Stimulated activated naive B cell treated with anti-CD40 and anti-IgM and Interleukin-4, amounts not matched to agents 10 μg/mL and 1 μg/mL and 100 μg/mL, for 72 hours (primary cell): ENCODE measurements around the gene LRRC26.
A peak's percentile ranks its signal among the peaks of the same experiment; 100 is the strongest.

Experiments
- ATAC-seq, 2 donors: fragments of 150-1000 bp; cut with Tn5 transposase; replicated peaks; 2 replicates each; pipeline ENCODE4 v1.10.0; 2021; ENCODE audit warnings: moderate library complexity in 1 of 2
- DNase-seq: peaks from one replicate; pipeline ENCODE4 v3.0.0; 2021
- H3K27ac Mint-ChIP-seq: one replicate; pipeline ENCODE4 v1.8.0; 2022; ENCODE audit warnings: mild to moderate bottlenecking, mixed read lengths
- H3K27me3 Mint-ChIP-seq, 2 donors: one replicate each; pipeline ENCODE4 v1.8.0; 2022; ENCODE audit warnings: mixed read lengths in 2 of 2
- H3K36me3 Mint-ChIP-seq, 2 donors: one replicate each; pipeline ENCODE4 v1.8.0; 2022; ENCODE audit warnings: mixed read lengths in 2 of 2, mild to moderate bottlenecking in 1 of 2
- H3K4me1 Mint-ChIP-seq, 2 donors: one replicate each; pipeline ENCODE4 v1.8.0; 2022; ENCODE audit warnings: mixed read lengths in 2 of 2, mild to moderate bottlenecking in 1 of 2
- H3K4me3 Mint-ChIP-seq, 2 donors: one replicate each; pipeline ENCODE4 v1.8.0; 2022; ENCODE audit warnings: mild to moderate bottlenecking in 2 of 2, mixed read lengths in 2 of 2, moderate library complexity in 1 of 2
- H3K9me3 Mint-ChIP-seq, 2 donors: one replicate each; pipeline ENCODE4 v1.8.0; 2022; ENCODE audit warnings: mixed read lengths in 2 of 2, mild to moderate bottlenecking in 1 of 2

LRRC26 gene

GRCh38 chr9:137183980-137184595, 14.2 kb upstream of the LRRC26 start:
- no peak overlapping the region for H3K27ac Mint-ChIP-seq
- H3K4me3 Mint-ChIP-seq = no peak overlapping the region

GRCh38 chr9:137182836-137183235, 13.0 kb upstream of the LRRC26 start:
- DNase-seq (no peak), ATAC-seq (no peak)
- Mint-ChIP-seq H3K27me3 (no peaks in the 10 kb centered on the region), H3K36me3 (peaks cover 33 to 58% of the 10 kb centered on the region in 2 donors), H3K9me3 (no peaks in the 10 kb centered on the region), H3K4me1 (peaks cover 20 to 36% of the 10 kb centered on the region in 2 donors), H3K4me3 (no peak overlapping the region), H3K27ac (no peak overlapping the region)

More at GRCh38 chr9:137183980-137184595, 14.2 kb upstream of the LRRC26 start:
- H3K36me3 Mint-ChIP-seq = peaks cover 31 to 56% of the 10 kb centered on the region in 2 donors
- DNase-seq (no peak), ATAC-seq (no peak)
- peaks cover 23 to 44% of the 10 kb centered on the region in 2 donors for H3K4me1 Mint-ChIP-seq
- H3K27me3 Mint-ChIP-seq = no peaks in the 10 kb centered on the region
- H3K9me3 Mint-ChIP-seq = no peaks in the 10 kb centered on the region

- H3K4me1 Mint-ChIP-seq = peaks cover 12 to 24% of the 10 kb centered on the region in 2 donors
- no peak for ATAC-seq
- no peaks in the 10 kb centered on the region for H3K9me3 Mint-ChIP-seq
- DNase-seq = no peak
- peaks cover 35 to 60% of the 10 kb centered on the region in 2 donors for H3K36me3 Mint-ChIP-seq
- no peaks in the 10 kb centered on the region for H3K27me3 Mint-ChIP-seq
- H3K4me3 Mint-ChIP-seq = no peak overlapping the region
- H3K27ac Mint-ChIP-seq = no peak overlapping the region
Measured at GRCh38 chr9:137181680-137182079, 11.8 kb upstream of the LRRC26 start.

GRCh38 chr9:137180491-137180890, 10.6 kb upstream of the LRRC26 start:
- no peaks in the 10 kb centered on the region for H3K27me3 Mint-ChIP-seq
- DNase-seq (no peak), ATAC-seq (no peak)
- peaks cover 37 to 58% of the 10 kb centered on the region in 2 donors for H3K36me3 Mint-ChIP-seq
- no peak overlapping the region for H3K27ac Mint-ChIP-seq
- H3K9me3 Mint-ChIP-seq = no peaks in the 10 kb centered on the region
- H3K4me3 Mint-ChIP-seq = no peak overlapping the region
- H3K4me1 Mint-ChIP-seq = peaks cover 10 to 19% of the 10 kb centered on the region in 2 donors

GRCh38 chr9:137179761-137180160, 9.9 kb upstream of the LRRC26 start:
- ATAC-seq = no peak
- H3K36me3 Mint-ChIP-seq = peaks cover 37 to 55% of the 10 kb centered on the region in 2 donors
- DNase-seq = no peak
- no peak overlapping the region for H3K27ac Mint-ChIP-seq
- no peak overlapping the region for H3K4me3 Mint-ChIP-seq
- no peaks in the 10 kb centered on the region for H3K9me3 Mint-ChIP-seq
- H3K27me3 Mint-ChIP-seq = no peaks in the 10 kb centered on the region
- peaks cover 8 to 15% of the 10 kb centered on the region in 2 donors for H3K4me1 Mint-ChIP-seq

GRCh38 chr9:137178939-137179630, 9.2 kb upstream of the LRRC26 start:
- no peak for DNase-seq
- Mint-ChIP-seq H3K9me3 (no peaks in the 10 kb centered on the region), H3K27ac (no peak overlapping the region)

GRCh38 chr9:137178201-137178938, 8.5 kb upstream of the LRRC26 start:
- Mint-ChIP-seq H3K4me3 (no peak overlapping the region), H3K27ac (no peak overlapping the region), H3K4me1 (peaks cover 2 to 6% of the 10 kb centered on the region in 2 donors), H3K36me3 (peaks cover 26 to 41% of the 10 kb centered on the region in 2 donors), H3K27me3 (peaks cover 0 to 1% of the 10 kb centered on the region in 2 donors), H3K9me3 (no peaks in the 10 kb centered on the region)
- no peak for DNase-seq
- ATAC-seq = no peak

More at GRCh38 chr9:137178939-137179630, 9.2 kb upstream of the LRRC26 start:
- Mint-ChIP-seq H3K4me1 (peaks cover 2 to 9% of the 10 kb centered on the region in 2 donors), H3K4me3 (no peak overlapping the region), H3K36me3 (peaks cover 33 to 48% of the 10 kb centered on the region in 2 donors), H3K27me3 (no peaks in the 10 kb centered on the region)
- no peak for ATAC-seq

- peak; percentile 61 to 72 for ATAC-seq
Measured at GRCh38 chr9:137176302-137177182, 6.7 kb upstream of the LRRC26 start.

GRCh38 chr9:137175345-137175961, 5.6 kb upstream of the LRRC26 start:
- Mint-ChIP-seq H3K4me1 (peaks cover 7 to 18% of the 10 kb centered on the region in 2 donors), H3K27ac (no peak overlapping the region), H3K4me3 (no peak overlapping the region), H3K27me3 (peaks cover 11 to 13% of the 10 kb centered on the region in 2 donors), H3K36me3 (peaks cover 19 to 23% of the 10 kb centered on the region in 2 donors), H3K9me3 (no peaks in the 10 kb centered on the region)
- DNase-seq (no peak), ATAC-seq (no peak)

More at GRCh38 chr9:137176302-137177182, 6.7 kb upstream of the LRRC26 start:
- H3K36me3 Mint-ChIP-seq = peaks cover 19 to 29% of the 10 kb centered on the region in 2 donors
- DNase-seq = no peak
- peaks cover 2 to 7% of the 10 kb centered on the region in 2 donors for H3K27me3 Mint-ChIP-seq
- no peaks in the 10 kb centered on the region for H3K9me3 Mint-ChIP-seq
- H3K4me1 Mint-ChIP-seq = peaks cover 5 to 11% of the 10 kb centered on the region in 2 donors
- H3K4me3 Mint-ChIP-seq = no peak overlapping the region
- H3K27ac Mint-ChIP-seq = peak overlapping the region; percentile 71

- Mint-ChIP-seq H3K27ac (no peak overlapping the region), H3K4me1 (peaks cover 9 to 23% of the 10 kb centered on the region in 2 donors), H3K4me3 (no peak overlapping the region), H3K36me3 (peaks cover 15 to 18% of the 10 kb centered on the region in 2 donors), H3K9me3 (no peaks in the 10 kb centered on the region), H3K27me3 (peaks cover 17 to 18% of the 10 kb centered on the region in 2 donors)
- no peak for DNase-seq
- peak in 1 of 2 donors; percentile 13 for ATAC-seq
Measured at GRCh38 chr9:137174722-137175293, 5.0 kb upstream of the LRRC26 start.

GRCh38 chr9:137173796-137174664, 4.2 kb upstream of the LRRC26 start:
- Mint-ChIP-seq H3K27ac (no peak overlapping the region), H3K27me3 (peaks cover 19 to 22% of the 10 kb centered on the region in 2 donors), H3K4me1 (peaks cover 7 to 27% of the 10 kb centered on the region in 2 donors), H3K9me3 (no peaks in the 10 kb centered on the region), H3K36me3 (peaks cover 7 to 11% of the 10 kb centered on the region in 2 donors), H3K4me3 (no peak overlapping the region)
- DNase-seq = no peak
- no peak for ATAC-seq
